GM18517 (cell line): Measurements from ENCODE around the gene MTNR1A.

Source experiments
- ATAC-seq: cut with Tn5 transposase; IDR thresholded peaks from one replicate; pipeline ENCODE4 v1.9.1; 2021; ENCODE audit warnings: mild to moderate bottlenecking, moderate library complexity; ENCODE audit not compliant: unreplicated experiment

MTNR1A gene

DNA sequence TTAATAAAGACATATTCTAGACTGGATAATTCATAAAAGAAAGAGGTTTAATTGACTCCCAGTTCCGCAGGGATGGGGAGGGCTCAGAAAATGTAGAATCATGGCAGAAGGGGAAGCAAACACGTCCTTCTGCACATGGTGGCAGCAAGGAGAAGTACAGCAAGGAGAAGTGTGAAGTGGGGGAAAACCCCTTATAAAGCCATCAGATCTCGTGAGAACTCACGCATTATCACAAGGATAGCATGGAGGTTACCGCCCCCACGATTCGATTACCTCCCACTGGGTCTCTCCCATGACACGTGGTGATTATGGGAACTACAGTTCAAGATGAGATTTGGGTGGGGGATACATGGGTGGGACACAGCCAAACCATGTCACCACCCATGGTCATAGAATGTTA lies 58.3 kb downstream of the MTNR1A start:
- no peak for ATAC-seq

DNA sequence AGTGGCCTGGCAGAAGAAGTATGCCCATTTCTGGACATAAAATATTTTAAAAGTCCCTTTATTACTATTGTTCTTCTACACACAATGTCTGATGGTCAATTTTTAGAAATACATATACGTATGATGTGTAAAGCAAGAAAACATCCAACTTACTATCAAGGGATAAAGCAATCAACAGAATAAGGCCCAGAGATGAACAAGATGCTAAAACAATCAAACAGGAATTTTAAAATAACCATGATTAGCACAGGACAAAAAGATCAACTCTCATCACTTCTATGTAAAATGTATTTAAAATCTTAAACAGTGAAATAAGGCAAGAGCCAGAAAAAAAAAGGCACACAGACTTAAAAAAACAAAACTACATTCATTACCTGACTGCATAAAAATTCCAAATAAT lies 60.9 kb downstream of the MTNR1A start:
- ATAC-seq, result no peak

DNA sequence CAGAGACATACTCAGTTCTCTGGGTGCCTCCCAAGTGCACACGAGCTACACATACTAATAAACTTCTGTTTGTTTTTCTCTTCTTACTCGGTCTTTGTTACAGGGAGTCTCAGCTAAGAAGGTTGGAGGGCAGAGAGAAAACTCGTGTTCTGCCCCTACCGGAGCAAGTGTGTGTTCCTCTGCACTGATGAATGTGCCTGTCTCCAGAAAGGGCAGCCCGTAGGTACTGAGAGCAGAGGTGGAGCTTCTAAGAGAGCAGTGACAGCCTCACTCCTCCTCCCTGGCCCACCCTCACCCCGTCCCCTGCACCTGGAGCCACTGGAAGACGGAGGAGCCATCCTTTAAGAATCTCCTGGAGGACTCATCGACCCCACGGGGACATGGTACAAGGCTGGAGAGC lies 67.6 kb downstream of the MTNR1A start:
- no peak for ATAC-seq

DNA sequence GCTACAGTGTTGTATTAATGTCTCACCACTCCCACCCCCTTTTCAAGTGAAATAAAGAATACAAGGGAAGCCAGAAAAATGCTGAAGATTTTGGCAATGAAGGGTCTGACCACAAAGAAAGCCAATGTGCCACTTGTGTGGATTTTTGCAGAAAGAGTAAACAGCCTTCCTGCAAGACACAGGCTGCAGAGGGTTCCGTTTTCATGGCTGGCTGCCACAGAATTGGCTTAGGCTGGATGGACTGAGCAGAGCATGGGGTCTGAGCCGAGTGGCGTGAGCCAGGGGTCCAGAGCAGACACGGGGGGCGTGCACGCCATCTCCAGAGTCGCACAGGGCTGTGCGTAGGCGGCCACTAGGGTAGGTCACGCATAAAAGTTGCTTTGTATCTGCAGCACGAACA lies 69.2 kb downstream of the MTNR1A start:
- no peak for ATAC-seq

DNA sequence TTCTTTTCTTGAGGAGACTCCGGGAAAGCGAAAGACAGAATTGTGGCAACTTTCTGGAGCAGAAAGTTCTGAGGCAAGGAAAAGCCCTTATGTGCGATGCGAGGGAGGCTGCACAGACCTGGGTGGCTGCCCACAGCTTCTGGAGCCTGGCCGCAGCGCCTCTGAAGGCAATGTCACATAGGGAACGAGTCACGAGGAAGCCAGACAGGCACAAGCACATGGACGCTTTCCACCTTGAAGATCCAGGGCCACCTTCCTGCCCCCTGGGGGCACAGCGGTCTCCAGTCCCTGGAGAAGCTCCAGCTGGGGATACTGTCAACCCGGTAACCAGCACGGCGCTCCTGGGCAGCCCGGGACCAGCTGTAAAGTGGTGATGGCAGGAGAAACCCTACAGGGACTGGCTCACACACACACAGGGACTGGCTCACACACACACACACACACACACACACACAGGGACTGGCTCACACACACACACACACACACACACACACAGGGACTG lies 69.8 kb downstream of the MTNR1A start:
- no peak for ATAC-seq

DNA sequence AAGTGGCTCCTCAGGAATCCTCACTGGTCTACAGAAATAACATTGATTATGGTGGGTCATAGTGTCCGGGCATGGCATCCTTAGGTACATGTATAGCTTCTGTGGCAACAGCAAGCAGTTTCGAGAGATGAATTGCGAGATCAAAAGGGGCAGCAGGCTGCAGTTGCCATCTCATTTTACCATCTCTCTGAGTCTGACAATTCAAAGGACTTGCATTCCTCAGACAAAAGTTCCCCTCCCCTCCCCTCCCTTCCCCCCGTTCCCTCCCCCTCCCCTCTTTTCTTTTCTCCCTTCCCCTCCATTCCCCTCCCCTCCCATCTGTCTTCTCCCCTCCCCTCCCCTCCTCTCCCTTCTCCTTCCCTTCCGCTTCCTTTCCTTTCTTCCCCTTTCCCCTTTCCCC lies 70.2 kb downstream of the MTNR1A start:
- ATAC-seq, result no peak

DNA sequence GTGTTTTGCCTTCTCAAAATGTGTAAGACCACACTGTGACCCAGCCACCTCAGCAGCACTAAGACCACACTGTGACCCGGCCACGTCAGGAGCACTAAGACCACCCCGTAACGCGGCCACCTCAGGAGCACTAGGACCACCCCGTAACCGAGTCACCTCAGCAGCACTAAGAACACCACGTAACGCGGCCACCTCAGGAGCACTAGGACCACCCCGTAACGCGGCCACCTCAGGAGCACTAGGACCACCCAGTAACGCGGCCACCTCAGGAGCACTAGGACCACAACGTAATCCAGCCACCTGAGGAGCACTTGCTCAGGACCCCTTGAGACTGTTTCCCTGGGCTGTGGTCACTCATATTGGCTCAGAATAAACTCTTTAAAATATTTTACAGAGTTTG lies 71.7 kb downstream of the MTNR1A start:
- no peak for ATAC-seq
